HG02759 (cell line): ENCODE data around the gene VAV3.

Experiments
- ATAC-seq: cut with Tn5 transposase; IDR thresholded peaks from one replicate; pipeline ENCODE4 v1.9.1; 2021; ENCODE audit warnings: mild to moderate bottlenecking, moderate library complexity; ENCODE audit not compliant: unreplicated experiment

Gene VAV3

DNA sequence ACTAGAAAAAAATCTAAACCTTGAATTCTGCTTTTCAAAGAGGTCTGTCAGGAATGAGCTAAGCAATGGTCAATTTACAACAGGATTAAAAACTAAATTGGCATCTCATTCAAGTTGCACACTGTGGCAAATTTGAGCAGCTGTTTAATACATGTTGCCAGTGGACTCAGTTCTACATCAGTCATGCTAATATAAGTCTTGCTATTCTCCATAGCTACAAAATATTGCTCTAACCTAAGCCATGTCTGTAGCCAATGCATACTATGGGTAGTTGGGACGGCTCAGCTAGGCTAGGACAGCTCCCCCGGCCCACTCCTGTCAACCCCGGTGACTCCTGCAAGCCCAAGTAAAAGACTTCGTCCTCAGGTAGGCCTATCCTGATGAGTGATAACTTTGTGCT lies 10.9 kb upstream of the VAV3 start:
- no peak for ATAC-seq

DNA sequence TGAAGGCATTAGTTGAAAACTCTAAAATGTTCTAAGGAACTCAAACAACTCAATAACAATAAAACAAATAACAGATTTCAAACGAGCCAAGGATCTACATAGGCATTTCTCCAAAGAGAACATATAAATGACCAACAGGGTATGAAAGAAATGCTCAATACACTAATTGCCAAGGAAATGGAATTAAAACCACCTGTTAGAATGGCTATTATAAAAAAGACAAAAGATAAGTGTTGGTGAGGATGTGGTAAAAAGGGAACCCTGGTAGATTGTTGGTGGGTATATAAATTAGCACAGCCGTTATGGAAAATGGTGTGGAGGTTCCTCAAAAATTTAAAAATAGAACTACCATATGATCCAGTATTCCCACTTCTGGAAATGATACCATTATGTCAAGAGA lies 9.1 kb upstream of the VAV3 start:
- no peak for ATAC-seq

DNA sequence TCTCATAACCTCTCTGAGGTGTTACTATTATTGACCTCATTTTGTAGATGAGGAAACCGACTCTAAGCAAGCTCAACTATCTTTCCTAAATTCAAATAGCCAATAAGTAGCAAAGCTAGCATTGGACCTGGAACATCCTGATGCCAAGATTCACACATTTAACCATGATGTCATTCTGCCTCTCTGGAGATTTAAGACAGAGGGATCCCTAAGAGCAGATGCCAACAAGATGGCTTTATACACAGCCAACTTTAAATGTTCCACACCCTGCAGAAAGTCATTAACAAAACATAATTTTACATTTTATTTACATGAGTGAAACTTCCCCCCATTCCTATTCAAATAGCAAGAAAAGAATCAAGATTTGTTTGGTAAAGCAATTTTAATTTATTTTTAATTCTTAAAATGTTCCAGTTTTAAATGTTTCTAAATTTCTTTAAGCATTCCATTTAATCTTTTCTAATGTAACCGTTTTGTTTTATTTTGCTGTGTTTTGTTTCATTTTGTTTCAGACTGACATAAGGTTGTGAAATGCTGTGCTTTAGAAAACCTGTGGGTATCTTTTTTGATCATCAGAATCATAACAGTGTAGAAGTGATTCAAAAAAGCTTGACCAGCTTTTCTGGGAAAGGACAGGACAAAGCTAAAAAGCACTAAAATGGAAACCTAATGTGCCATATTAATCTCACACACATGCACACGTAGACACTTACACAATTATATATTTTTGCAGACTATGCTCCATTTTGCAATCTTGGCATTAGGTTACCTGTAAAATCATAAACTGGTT lies 7.6 kb upstream of the VAV3 start:
- no peak for ATAC-seq

DNA sequence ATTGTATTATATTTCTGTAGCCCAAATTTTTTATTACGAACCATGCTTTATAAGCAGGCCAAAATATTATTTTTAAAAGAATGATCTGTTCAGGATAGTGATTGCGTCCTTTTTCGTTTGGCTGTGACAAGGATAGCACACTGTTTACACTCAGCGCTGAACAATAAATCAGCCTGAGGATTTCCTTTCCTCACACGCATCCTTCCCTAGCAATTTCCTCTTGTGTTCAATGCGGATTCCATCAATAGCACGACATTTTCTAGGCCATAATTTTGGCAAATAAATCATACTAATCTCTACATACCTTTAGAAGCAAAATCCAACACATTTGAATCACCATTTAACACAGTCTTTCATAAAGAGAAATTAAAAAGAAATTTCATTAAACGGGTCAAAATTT lies 1.6 kb upstream of the VAV3 start:
- no peak for ATAC-seq

GRCh38 chr1:107964336-107965109 lies 457 bp downstream of the VAV3 start:
- peak; percentile 0 for ATAC-seq

GRCh38 chr1:107963601-107964335 lies 1.2 kb downstream of the VAV3 start:
- ATAC-seq, result peak; percentile 85

GRCh38 chr1:107963008-107963407 lies 2.0 kb downstream of the VAV3 start:
- no peak for ATAC-seq

GRCh38 chr1:107954719-107955415 lies 10.1 kb downstream of the VAV3 start:
- no peak for ATAC-seq

- ATAC-seq, result no peak
Observed at GRCh38 chr1:107954126-107954525, 10.9 kb downstream of the VAV3 start.

DNA sequence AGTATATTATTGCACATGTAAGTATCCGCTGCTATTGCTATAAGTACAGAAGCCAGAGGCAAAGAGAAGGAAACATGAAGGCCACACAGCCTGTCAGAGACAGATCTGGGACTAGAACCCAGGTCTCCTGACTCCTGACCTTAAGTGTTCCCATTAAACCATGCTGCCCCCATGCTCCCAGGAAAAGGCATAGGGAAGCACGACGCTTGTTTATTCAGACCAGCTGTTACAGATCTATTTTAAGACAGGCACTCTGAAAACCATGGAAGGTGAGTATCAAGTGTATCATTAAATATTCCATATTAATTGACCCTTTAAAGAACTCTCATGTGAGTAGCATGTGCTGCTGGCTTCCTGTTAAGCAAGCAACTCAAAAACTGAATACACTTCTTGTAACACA lies 11.4 kb downstream of the VAV3 start:
- no peak for ATAC-seq

GRCh38 chr1:107952989-107953388 lies 12.0 kb downstream of the VAV3 start:
- ATAC-seq, result no peak

DNA sequence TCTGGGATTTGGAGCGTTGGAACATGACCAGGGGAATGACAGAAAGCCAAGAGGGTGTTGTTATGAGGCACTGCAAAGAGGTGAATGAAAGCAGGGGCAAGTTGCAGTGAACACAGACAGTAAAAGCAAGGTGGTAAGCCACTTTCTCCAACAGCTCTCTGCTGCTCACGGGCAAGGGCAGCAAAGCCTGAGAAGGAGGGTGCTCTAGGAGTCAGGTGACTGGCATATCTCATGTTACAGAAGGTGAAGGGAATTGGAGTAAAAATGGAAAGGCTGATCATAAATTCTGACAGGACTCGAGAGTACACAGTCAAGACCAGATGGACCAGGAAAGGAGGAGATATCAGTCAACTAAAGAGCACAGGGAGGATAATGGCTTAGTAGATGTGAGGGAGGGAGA lies 14.5 kb downstream of the VAV3 start:
- ATAC-seq, result no peak

- no peak for ATAC-seq
Observed at GRCh38 chr1:107949467-107950253, 15.3 kb downstream of the VAV3 start.

DNA sequence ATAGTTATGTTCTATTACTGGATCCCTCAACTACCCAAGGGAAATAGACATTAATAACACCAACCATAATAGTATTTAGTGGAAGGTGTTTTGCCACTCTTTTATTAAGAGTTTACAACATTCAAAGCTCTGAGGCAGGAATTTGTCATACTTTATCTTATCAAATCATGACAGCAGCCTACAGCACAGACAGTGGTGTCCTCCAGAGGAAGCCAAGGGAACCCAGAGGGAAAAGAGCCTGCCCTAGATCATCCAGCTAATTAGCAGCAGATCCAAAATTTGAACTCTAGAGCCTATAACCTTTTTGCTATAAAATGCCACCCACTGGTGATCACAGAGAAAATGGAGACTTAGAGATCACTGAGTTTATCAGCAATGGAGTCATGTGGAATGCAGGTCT lies 18.2 kb downstream of the VAV3 start:
- no peak for ATAC-seq

GRCh38 chr1:107943694-107944093 lies 21.3 kb downstream of the VAV3 start:
- no peak for ATAC-seq

DNA sequence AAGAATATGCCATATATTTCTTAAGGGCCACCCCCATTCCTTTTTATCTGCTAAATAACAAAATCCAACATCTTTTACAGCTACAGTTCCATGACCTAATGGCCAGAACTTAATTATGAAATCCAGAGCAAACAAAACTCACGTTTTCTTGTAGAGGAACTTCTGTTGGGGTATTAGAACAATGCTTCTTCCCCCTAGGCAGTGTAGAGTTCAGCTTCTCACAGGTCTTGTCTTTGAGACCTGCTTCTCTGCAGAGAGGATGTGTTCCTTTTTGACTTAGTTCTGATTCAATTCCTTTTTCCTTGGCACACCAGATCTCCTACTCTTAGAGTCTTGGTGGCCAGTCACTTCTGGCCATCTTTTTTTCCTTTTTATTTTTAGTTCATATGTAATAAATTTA lies 22.2 kb downstream of the VAV3 start:
- no peak for ATAC-seq

DNA sequence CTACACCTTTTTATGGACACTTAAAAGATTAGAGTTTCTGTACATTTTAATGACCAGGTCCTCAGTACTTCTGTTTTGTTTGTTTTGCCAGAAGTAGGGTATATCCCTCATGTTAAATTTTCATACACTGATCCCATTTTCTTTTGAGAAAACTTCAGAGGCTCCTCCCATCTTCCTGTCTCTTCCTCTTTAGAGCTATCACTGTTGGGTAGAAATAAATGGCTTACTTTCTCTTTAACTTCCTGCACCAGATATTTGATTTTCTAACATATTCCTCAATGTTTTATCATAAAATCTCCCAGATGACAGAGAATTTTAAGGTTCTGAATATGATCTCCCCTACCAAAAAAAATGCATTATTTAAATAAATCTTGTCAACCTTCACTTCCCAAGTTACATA lies 23.4 kb downstream of the VAV3 start:
- no peak for ATAC-seq

DNA sequence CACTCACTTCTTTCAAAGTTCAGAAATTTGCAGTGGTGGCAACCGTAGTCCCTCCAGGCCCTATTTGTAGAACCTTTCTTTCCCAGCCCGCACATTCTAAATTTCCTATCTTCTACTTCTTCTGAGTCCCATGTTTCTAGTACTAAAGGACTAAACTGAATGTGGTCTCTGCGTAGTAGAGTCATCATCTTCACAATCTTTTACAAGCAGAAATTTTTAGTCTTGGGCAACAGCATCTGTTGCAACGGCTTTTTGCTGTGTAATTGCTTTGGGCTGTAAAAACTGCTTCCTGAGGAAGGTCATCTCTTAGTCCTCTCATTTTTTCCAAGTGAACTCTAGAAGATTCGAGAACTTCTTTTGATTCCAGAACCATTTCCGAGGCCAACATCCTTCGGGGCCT lies 23.9 kb downstream of the VAV3 start:
- no peak for ATAC-seq

GRCh38 chr1:107940701-107941100 lies 24.3 kb downstream of the VAV3 start:
- no peak for ATAC-seq

GRCh38 chr1:107940017-107940577 lies 24.9 kb downstream of the VAV3 start:
- no peak for ATAC-seq
